ENCODE data around the gene KYAT1. TPM values are rescaled to one million over a fixed set of nuclear protein-coding genes. Genes with fewer than 3 reads are reported as not detected.

Gene KYAT1
- polyA plus RNA-seq, 2 of the 4 experiments (the other 2 are of a cell fraction) = 8.4 to 10.0 TPM

- Histone ChIP-seq H3K9me3 (no peaks in the 10 kb centered on the region), H3K4me1 (peaks cover 14% of the 10 kb centered on the region), H3K4me3 (no peak overlapping the region), H3K27ac (no peak overlapping the region), H3K4me2 (no peak overlapping the region)
- DNase-seq (ENCODE audit: low read depth in 1 of 2, low spot score in 1 of 2) (no peak), ATAC-seq (no peak), FAIRE-seq (no peak)
- ChIA-PET CTCF (interaction anchor here (0.5 to 1.3 kb wide), 7 partner anchors 10 to 188 kb away, joined by 3 to 7 read pairs (median 4); no protein-coding TSS in a partner anchor), POLR2A (no interaction called here)
- 90% methylated on average over 5 of the region's 12 CpGs for WGBS (ENCODE audit: missing lambda C conversion rate)
- TF ChIP-seq ZC3H11A (IDR thresholded peaks at IDR 0.05) = no peak
- TF ChIP-seq RFX5 (IDR thresholded peaks at IDR 0.05) = no peak
- TF ChIP-seq ELK1 (IDR thresholded peaks at IDR 0.05; ENCODE audit: low read depth, low read length) = no peak
- no peak for TF ChIP-seq KDM5A (IDR thresholded peaks at IDR 0.05)
Measured at GRCh38 chr9:128823903-128824406, 57.8 kb downstream of the KYAT1 start.

GRCh38 chr9:128823362-128823902 lies 58.3 kb downstream of the KYAT1 start:
- H3K4me2 ChIP-seq = no peak overlapping the region
- H3K27ac ChIP-seq = no peak overlapping the region
- ChIA-PET POLR2A (no interaction called here), CTCF (interaction anchor here (0.5 to 1.3 kb wide), 5 partner anchors 9 to 168 kb away, joined by 3 to 7 read pairs (median 4); no protein-coding TSS in a partner anchor)
- peaks cover 10% of the 10 kb centered on the region for H3K4me1 ChIP-seq
- H3K9me3 ChIP-seq = no peaks in the 10 kb centered on the region
- ATAC-seq (no peak), FAIRE-seq (no peak), DNase-seq (ENCODE audit: low read depth in 1 of 2, low spot score in 1 of 2) (no peak)
- no peak overlapping the region for H3K4me3 ChIP-seq
- WGBS (ENCODE audit: missing lambda C conversion rate) = 95% methylated on average over 17 of the region's 19 CpGs
- TF ChIP-seq HOXB5 (CRISPR knock-in tag; IDR thresholded peaks at IDR 0.05) = no peak

GRCh38 chr9:128822407-128823042 lies 59.2 kb downstream of the KYAT1 start:
- no peak for FAIRE-seq
- ATAC-seq = no peak

More at GRCh38 chr9:128822407-128823042, 59.2 kb downstream of the KYAT1 start:
- no peak overlapping the region for H3K4me2 ChIP-seq
- TF ChIP-seq E2F6 (IDR thresholded peaks at IDR 0.05; ENCODE audit: borderline replicate concordance, low read depth) (no peak), REST (IDR thresholded peaks at IDR 0.05) (no peak), BHLHE40 (IDR thresholded peaks at IDR 0.05; ENCODE audit: low read depth, low read length) (no peak), ATOH8 (CRISPR knock-in tag; IDR thresholded peaks at IDR 0.05; ENCODE audit: low read depth) (no peak), MYC (IDR thresholded peaks at IDR 0.05; ENCODE audit: borderline replicate concordance, low read length) (no peak), CBX2 (IDR thresholded peaks at IDR 0.05; ENCODE audit: borderline replicate concordance, low read depth) (no peak), CHD4 (IDR thresholded peaks at IDR 0.05; ENCODE audit: borderline replicate concordance) (no peak), MAX (IDR thresholded peaks at IDR 0.05) (no peak), PBX3 (IDR thresholded peaks at IDR 0.05) (no peak)
- H3K4me1 ChIP-seq = peaks cover 11% of the 10 kb centered on the region
- no peak overlapping the region for H3K27ac ChIP-seq
- no peak for DNase-seq (ENCODE audit: low read depth in 1 of 2, low spot score in 1 of 2)
- ChIA-PET POLR2A (no interaction called here), CTCF (no interaction called here)
- WGBS (ENCODE audit: missing lambda C conversion rate) = 91% methylated on average over 16 of the region's 22 CpGs
- H3K9me3 ChIP-seq = no peaks in the 10 kb centered on the region
- no peak overlapping the region for H3K4me3 ChIP-seq
